ENCODE data around the gene HLF.

Gene HLF

GRCh38 chr17:55321427-55322060 is 56.8 kb downstream of the HLF start:
- Histone ChIP-seq H3K23ac (ENCODE audit: low read length in 2 of 2) (no peak overlapping the region), H3K9ac (ENCODE audit: low read length) (no peak overlapping the region), H2BK12ac (ENCODE audit: low read length in 2 of 2) (no peak overlapping the region), H3K36me3 (ENCODE audit: control insufficient read depth in 1 of 2, insufficient read depth in 2 of 2, low read depth in 1 of 2, low read length in 2 of 2) (no peaks in the 10 kb centered on the region), H3K4ac (ENCODE audit: low read depth in 1 of 2, low read length in 2 of 2) (no peak overlapping the region), H2BK15ac (ENCODE audit: low read depth, poor library complexity, severe bottlenecking) (no peak overlapping the region), H3K4me3 (ENCODE audit: insufficient read depth in 1 of 2, low read depth in 1 of 2, low read length in 2 of 2) (no peak overlapping the region), H4K91ac (ENCODE audit: low read length) (no peak overlapping the region), H3K27me3 (ENCODE audit: control insufficient read depth in 1 of 2, insufficient read depth in 1 of 2, low read length in 2 of 2) (no peaks in the 10 kb centered on the region), H4K8ac (ENCODE audit: low read length) (no peak overlapping the region), H3K27ac (ENCODE audit: low read length, poor library complexity, severe bottlenecking) (no peak overlapping the region), H2BK120ac (ENCODE audit: low read depth, low read length) (no peak overlapping the region), H2AK5ac (ENCODE audit: low read length, severe bottlenecking) (no peak overlapping the region), H3K79me1 (replicated peaks; ENCODE audit: low read length, poor library complexity, severe bottlenecking) (no peaks in the 10 kb centered on the region), H2BK5ac (ENCODE audit: low read depth, low read length, poor library complexity, severe bottlenecking) (no peak overlapping the region), H3K4me1 (ENCODE audit: control insufficient read depth, insufficient read depth, low read depth, low read length) (no peaks in the 10 kb centered on the region), H3K9me3 (ENCODE audit: control insufficient read depth, low read length) (no peaks in the 10 kb centered on the region), H3K4me2 (ENCODE audit: low read length, poor library complexity, severe bottlenecking) (no peak overlapping the region), H3K18ac (ENCODE audit: low read depth in 1 of 2, low read length in 2 of 2) (no peak overlapping the region), H3K14ac (ENCODE audit: low read length in 2 of 2) (no peak overlapping the region), H2AFZ (ENCODE audit: low read depth, low read length) (no peak overlapping the region)
- 80% methylated on average over 1 of the region's 6 CpGs for WGBS
- no peak for DNase-seq

GRCh38 chr17:55322453-55322985 is 57.8 kb downstream of the HLF start:
- Histone ChIP-seq H3K79me1 (replicated peaks; ENCODE audit: low read length, poor library complexity, severe bottlenecking) (no peaks in the 10 kb centered on the region), H3K9ac (ENCODE audit: low read length) (no peak overlapping the region), H3K14ac (ENCODE audit: low read length in 2 of 2) (no peak overlapping the region), H3K36me3 (ENCODE audit: control insufficient read depth in 1 of 2, insufficient read depth in 2 of 2, low read depth in 1 of 2, low read length in 2 of 2) (no peaks in the 10 kb centered on the region), H3K27ac (ENCODE audit: low read length, poor library complexity, severe bottlenecking) (no peak overlapping the region), H3K4me3 (ENCODE audit: insufficient read depth in 1 of 2, low read depth in 1 of 2, low read length in 2 of 2) (no peak overlapping the region), H4K8ac (ENCODE audit: low read length) (no peak overlapping the region), H2BK120ac (ENCODE audit: low read depth, low read length) (no peak overlapping the region), H2AFZ (ENCODE audit: low read depth, low read length) (no peak overlapping the region), H3K18ac (ENCODE audit: low read depth in 1 of 2, low read length in 2 of 2) (no peak overlapping the region), H3K27me3 (ENCODE audit: control insufficient read depth in 1 of 2, insufficient read depth in 1 of 2, low read length in 2 of 2) (no peaks in the 10 kb centered on the region), H2BK15ac (ENCODE audit: low read depth, poor library complexity, severe bottlenecking) (no peak overlapping the region), H3K23ac (ENCODE audit: low read length in 2 of 2) (no peak overlapping the region), H3K4ac (ENCODE audit: low read depth in 1 of 2, low read length in 2 of 2) (no peak overlapping the region), H4K91ac (ENCODE audit: low read length) (no peak overlapping the region), H2BK5ac (ENCODE audit: low read depth, low read length, poor library complexity, severe bottlenecking) (no peak overlapping the region), H2AK5ac (ENCODE audit: low read length, severe bottlenecking) (no peak overlapping the region), H3K4me1 (ENCODE audit: control insufficient read depth, insufficient read depth, low read depth, low read length) (no peaks in the 10 kb centered on the region), H3K4me2 (ENCODE audit: low read length, poor library complexity, severe bottlenecking) (no peak overlapping the region), H3K9me3 (ENCODE audit: control insufficient read depth, low read length) (no peaks in the 10 kb centered on the region), H2BK12ac (ENCODE audit: low read length in 2 of 2) (no peak overlapping the region)
- no peak for DNase-seq
- WGBS, result 85% methylated on average over 11 of the region's 11 CpGs

- Histone ChIP-seq H3K27me3 (ENCODE audit: control insufficient read depth in 1 of 2, insufficient read depth in 1 of 2, low read length in 2 of 2) (no peaks in the 10 kb centered on the region), H3K4me1 (ENCODE audit: control insufficient read depth, insufficient read depth, low read depth, low read length) (no peaks in the 10 kb centered on the region), H3K9ac (ENCODE audit: low read length) (no peak overlapping the region), H3K27ac (ENCODE audit: low read length, poor library complexity, severe bottlenecking) (no peak overlapping the region), H3K23ac (ENCODE audit: low read length in 2 of 2) (no peak overlapping the region), H4K8ac (ENCODE audit: low read length) (no peak overlapping the region), H3K79me1 (replicated peaks; ENCODE audit: low read length, poor library complexity, severe bottlenecking) (no peaks in the 10 kb centered on the region), H2BK15ac (ENCODE audit: low read depth, poor library complexity, severe bottlenecking) (no peak overlapping the region), H2BK120ac (ENCODE audit: low read depth, low read length) (no peak overlapping the region), H3K4me3 (ENCODE audit: insufficient read depth in 1 of 2, low read depth in 1 of 2, low read length in 2 of 2) (no peak overlapping the region), H2BK12ac (ENCODE audit: low read length in 2 of 2) (no peak overlapping the region), H3K18ac (ENCODE audit: low read depth in 1 of 2, low read length in 2 of 2) (no peak overlapping the region), H4K91ac (ENCODE audit: low read length) (no peak overlapping the region), H3K4me2 (ENCODE audit: low read length, poor library complexity, severe bottlenecking) (no peak overlapping the region), H3K9me3 (ENCODE audit: control insufficient read depth, low read length) (no peaks in the 10 kb centered on the region), H3K4ac (ENCODE audit: low read depth in 1 of 2, low read length in 2 of 2) (no peak overlapping the region), H3K36me3 (ENCODE audit: control insufficient read depth in 1 of 2, insufficient read depth in 2 of 2, low read depth in 1 of 2, low read length in 2 of 2) (no peaks in the 10 kb centered on the region), H3K14ac (ENCODE audit: low read length in 2 of 2) (no peak overlapping the region), H2AFZ (ENCODE audit: low read depth, low read length) (no peak overlapping the region), H2AK5ac (ENCODE audit: low read length, severe bottlenecking) (no peak overlapping the region), H2BK5ac (ENCODE audit: low read depth, low read length, poor library complexity, severe bottlenecking) (no peak overlapping the region)
- DNase-seq, result no peak
- 93% methylated on average over 7 of the region's 7 CpGs for WGBS
Measured at GRCh38 chr17:55323518-55324295, 58.9 kb downstream of the HLF start.

GRCh38 chr17:55324296-55324978 is 59.7 kb downstream of the HLF start:
- H3K9me3 ChIP-seq (ENCODE audit: control insufficient read depth, low read length), result no peaks in the 10 kb centered on the region
- no peak overlapping the region for H3K23ac ChIP-seq (ENCODE audit: low read length in 2 of 2)
- H2BK120ac ChIP-seq (ENCODE audit: low read depth, low read length), result no peak overlapping the region
- H2BK5ac ChIP-seq (ENCODE audit: low read depth, low read length, poor library complexity, severe bottlenecking), result no peak overlapping the region
- H3K4ac ChIP-seq (ENCODE audit: low read depth in 1 of 2, low read length in 2 of 2), result no peak overlapping the region
- no peak overlapping the region for H3K4me2 ChIP-seq (ENCODE audit: low read length, poor library complexity, severe bottlenecking)
- WGBS, result 76% methylated on average over 6 of the region's 9 CpGs
- no peaks in the 10 kb centered on the region for H3K27me3 ChIP-seq (ENCODE audit: control insufficient read depth in 1 of 2, insufficient read depth in 1 of 2, low read length in 2 of 2)
- H2BK12ac ChIP-seq (ENCODE audit: low read length in 2 of 2), result no peak overlapping the region
- no peak overlapping the region for H3K4me3 ChIP-seq (ENCODE audit: insufficient read depth in 1 of 2, low read depth in 1 of 2, low read length in 2 of 2)
- H4K8ac ChIP-seq (ENCODE audit: low read length), result no peak overlapping the region
- H3K36me3 ChIP-seq (ENCODE audit: control insufficient read depth in 1 of 2, insufficient read depth in 2 of 2, low read depth in 1 of 2, low read length in 2 of 2), result no peaks in the 10 kb centered on the region
- H3K9ac ChIP-seq (ENCODE audit: low read length), result no peak overlapping the region
- no peaks in the 10 kb centered on the region for H3K79me1 ChIP-seq (replicated peaks; ENCODE audit: low read length, poor library complexity, severe bottlenecking)
- H3K14ac ChIP-seq (ENCODE audit: low read length in 2 of 2), result no peak overlapping the region
- no peak overlapping the region for H2BK15ac ChIP-seq (ENCODE audit: low read depth, poor library complexity, severe bottlenecking)
- no peak overlapping the region for H3K18ac ChIP-seq (ENCODE audit: low read depth in 1 of 2, low read length in 2 of 2)
- no peak for DNase-seq
- H3K27ac ChIP-seq (ENCODE audit: low read length, poor library complexity, severe bottlenecking), result no peak overlapping the region
- H4K91ac ChIP-seq (ENCODE audit: low read length), result no peak overlapping the region
- H2AFZ ChIP-seq (ENCODE audit: low read depth, low read length), result no peak overlapping the region
- no peaks in the 10 kb centered on the region for H3K4me1 ChIP-seq (ENCODE audit: control insufficient read depth, insufficient read depth, low read depth, low read length)
- H2AK5ac ChIP-seq (ENCODE audit: low read length, severe bottlenecking), result no peak overlapping the region

All from mesenchymal stem cell (in vitro differentiated cells and primary cell).